HG03159 (cell line): ENCODE results near the gene NOD1.

ENCODE experiments used
- ATAC-seq: cut with Tn5 transposase; IDR thresholded peaks from one replicate; pipeline ENCODE4 v1.9.1; 2021; ENCODE audit warnings: mild to moderate bottlenecking, moderate library complexity; ENCODE audit not compliant: unreplicated experiment

Gene NOD1

DNA sequence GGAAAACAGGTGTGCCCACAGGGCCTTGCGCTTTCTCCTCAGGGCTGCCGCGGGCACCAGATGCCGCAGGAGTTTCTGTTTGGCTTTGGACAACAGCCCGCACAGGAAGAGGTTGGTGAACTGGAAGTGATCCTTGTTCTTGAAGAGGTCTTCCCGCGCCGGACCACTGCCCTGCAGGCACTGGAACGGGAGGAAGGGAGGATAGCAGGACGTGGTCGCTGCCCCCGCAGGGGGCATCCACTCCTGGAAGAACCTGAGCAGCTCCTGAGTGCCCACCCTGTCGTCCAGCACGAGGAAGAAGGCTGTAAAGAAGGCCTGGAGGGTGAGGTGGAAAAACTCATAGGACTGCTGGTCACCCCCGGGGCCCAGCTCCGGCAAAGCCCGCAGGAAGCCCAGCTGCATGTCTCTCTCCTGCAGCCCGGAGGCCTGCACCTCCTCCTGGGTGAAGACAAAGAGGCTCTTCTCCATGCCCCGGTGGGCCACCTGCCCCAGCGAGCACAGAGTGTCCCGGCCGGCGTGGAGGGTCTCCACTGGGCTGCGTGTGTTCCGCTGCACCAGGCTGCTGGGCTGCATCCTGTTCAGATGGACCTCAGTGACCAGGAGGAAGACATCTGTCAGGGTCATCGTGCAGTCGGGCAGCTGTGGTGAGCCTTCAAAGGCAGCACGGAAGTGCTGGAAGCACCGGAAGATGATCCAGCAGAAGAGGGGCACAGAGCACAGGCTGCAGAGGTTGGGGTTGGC is 26.9 kb downstream of the NOD1 start:
- ATAC-seq = no peak

DNA sequence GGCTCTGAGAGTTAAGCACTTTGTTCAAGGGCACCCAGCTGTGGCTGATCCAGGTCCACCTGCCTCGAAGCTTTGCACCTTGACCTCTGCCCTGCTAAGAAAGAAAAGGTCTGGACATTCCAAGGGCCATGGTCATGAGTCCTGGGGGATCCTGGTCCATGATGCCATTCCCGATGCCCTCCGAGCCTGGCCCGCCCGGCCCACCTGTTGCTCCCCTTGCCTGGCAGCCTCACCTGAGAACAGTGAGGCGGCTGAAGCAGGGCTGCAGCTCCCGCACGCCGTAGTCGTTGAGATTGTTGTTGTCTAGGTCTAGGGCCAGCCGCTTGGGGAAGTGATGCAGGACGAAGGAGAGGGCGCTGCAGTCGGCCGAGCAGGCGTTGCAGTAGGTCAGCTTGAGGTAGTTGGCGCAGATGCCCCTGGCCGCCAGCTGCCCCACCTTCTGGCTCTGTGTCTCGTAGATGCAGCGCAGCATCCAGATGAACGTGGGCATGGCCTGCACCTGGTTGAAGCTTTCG is 27.5 kb downstream of the NOD1 start:
- no peak for ATAC-seq

DNA sequence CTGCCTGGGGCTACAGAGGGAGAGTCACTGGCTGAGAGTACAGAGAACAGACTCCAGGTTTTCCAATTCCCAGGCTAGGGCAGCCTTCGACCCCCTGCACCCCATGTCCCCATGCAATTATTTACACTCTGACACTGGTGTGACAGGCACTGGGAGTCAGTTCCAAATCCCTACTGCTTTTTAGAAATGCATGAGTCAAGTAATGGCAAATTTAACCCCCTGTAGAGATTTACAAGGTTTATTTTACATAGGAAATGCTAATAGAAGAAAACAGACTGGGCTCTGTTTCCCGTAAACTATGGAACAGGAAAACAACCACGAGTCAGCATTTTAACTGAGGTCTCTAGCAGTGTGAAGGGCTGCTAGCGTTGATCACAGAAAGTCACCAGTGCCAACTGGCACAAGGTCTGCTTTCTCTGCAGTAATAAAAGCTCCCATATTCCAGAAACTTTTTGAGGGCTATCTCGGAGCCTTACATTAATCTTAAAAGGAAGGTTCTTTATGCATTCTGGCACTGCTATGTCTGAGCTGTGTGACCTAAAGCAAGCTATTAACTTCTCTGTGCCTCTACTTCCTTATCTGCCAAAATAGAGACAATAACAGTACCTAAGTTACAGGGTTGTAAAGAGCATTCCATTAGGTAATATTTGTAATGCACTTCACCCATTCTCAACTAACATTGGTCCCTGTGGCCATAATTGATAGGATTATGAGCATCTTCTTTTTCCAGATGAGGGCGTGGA is 28.2 kb downstream of the NOD1 start:
- no peak for ATAC-seq

DNA sequence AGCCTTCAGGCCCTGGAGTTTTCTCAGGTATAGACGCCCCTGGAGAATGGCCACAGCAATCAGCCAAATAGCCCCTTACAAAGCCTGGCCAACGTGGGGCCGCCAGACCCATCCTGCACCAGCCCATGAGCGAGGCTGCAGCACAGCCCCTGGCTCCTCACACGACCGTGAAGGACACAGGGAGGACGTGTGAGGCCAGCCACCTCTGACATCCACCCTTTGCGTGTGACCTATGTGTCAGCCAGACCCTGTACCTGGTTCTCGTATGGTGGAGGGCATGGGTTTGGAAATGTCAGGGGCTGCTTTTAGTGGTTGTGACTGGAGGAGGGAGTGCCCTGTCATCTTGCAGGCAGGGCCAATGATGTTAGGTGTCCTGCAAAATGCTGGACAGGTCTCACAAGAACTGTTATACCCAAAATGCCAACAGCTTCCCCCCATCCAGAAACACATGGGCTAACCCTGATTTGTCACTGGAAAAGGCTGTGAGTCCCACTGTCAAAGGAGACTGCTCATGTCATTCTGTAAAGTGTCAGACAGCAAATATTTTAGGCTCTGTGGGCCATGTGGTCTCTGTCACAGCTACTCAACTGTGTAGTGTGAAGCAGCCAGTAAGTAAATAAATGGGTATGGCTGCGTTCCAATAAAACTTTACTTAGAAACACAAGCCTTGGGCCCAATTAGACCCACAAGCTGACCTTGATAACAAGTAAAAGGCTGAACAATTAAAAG is 30.0 kb downstream of the NOD1 start:
- ATAC-seq = no peak

DNA sequence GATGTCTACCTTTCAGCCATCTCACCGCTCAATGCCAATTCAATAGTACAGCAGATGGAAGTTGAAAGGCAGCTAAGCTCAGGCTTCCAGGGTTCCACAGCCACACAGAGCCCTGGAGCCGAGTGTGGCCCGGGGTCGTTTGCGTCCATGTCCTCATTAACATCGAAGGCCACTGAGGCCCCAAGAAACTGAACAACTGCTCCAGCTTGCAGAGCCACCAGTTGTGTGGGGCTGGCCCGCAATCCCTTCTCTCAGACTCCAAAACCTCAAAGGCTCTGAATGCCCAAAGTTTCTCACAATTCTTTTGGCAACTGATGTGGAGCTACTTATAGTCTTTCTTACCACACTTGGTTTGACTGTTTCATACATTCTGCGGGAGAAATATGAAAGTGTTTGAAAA is 31.1 kb downstream of the NOD1 start:
- ATAC-seq = no peak

DNA sequence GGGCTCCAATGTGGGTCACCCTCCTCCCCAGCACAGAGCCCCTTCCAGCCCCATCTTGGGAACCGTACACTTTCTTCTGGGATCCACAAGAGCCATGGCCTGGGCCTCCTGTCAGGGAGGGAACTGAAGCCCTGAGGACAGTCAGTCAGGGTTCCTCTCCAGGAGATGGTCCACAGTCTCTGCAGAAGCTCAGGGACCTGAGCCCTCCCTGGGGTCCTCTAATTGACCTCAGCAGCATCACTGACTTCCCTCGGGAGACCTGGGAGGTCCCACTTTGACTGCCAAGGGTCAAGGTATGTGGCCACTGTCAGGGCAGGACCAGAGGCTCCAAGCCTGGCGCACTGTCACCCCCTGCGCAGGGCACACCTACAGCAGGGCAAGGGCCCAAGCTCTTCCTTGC is 32.3 kb downstream of the NOD1 start:
- ATAC-seq = no peak

DNA sequence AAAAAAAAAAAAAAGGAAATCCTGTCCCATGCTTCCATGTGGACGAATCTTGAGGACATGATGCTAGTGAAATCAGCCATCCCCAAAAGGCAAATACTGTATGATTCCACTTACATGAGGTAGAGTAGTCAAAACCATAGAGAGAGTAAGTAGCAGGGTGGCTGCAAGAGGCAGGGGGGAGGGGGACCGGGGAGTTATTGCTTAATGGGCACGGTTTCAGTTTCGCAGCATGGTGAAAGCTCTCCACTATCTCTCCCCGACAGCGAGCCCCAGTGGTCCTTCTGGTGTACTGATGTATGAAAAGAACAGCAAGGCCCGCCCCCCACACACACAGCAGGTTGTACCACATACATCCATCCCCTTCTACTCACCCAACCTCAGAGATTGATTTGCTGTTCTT is 32.8 kb downstream of the NOD1 start:
- peak; percentile 100 for ATAC-seq

DNA sequence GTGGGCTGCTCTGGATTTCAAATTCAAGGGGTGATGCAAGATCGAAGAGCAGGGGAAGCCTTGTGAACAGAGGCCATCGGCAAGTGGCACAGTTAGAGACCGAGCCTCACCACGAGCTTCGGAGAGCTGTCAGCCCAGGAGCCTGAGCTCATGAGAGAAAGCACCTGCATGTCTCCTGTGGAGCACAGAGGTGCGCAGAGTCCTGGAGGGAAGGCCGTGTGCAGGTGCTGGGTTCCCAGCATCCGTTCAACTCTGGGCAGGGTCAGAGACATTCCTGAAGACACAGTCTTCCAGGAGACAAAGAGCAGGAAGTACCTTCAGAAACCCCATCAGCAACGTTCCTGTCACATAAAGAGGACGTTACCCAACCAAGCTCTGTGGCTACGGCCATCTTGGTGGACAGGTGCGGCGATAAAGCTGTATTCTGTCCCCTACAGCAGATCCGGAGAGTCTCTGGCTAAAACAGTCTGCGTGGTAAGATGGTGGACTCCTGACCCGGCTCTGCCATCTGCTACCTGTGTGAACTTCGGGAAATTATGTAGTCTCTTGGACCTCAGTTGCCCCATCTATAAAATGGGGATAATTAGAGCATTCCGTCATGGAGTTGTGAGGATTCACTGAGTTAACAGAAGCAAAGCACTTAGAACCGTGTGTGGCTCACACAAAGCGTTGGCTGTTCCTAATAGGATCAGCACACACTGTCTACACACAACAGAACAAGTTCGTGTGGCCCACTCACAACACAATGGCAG is 40.6 kb downstream of the NOD1 start:
- no peak for ATAC-seq

DNA sequence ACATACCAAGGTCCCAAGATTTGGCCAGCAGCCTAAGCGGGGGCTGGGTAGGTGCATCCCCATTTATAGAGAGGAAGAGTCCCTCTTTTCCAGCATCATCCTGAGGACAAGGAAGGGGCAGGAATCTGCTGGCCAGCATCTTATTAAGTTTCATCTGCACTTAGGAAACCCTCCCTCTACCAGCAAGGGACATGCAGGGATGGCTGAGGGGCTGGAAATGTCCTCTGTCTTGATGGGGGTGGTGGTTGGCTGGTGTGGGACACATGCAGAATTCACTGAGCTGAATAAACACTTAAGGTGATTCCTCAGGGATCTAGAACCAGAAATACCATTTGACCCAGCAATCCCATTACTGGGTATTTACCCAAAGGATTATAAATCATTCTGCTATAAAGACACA is 42.1 kb downstream of the NOD1 start:
- no peak for ATAC-seq

DNA sequence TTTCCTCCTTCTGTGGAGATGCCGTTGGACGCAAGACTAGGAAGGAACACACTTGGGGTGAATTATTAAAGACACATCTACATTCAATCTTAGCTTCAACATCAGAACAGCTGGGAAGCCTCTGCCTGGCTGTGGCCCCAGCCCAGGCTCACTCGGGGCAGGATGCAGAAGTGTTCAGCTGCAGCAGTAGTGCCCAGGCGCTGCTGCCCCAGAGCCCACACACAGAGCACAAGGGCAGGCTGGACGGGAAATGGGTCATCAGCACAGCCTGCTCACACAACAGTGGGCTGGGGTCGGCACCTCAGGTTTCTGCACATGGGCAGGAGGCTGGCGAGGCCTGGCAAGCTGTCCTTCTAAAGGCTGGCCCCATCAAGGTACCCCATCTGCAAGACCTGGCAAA is 42.5 kb downstream of the NOD1 start:
- ATAC-seq = no peak

DNA sequence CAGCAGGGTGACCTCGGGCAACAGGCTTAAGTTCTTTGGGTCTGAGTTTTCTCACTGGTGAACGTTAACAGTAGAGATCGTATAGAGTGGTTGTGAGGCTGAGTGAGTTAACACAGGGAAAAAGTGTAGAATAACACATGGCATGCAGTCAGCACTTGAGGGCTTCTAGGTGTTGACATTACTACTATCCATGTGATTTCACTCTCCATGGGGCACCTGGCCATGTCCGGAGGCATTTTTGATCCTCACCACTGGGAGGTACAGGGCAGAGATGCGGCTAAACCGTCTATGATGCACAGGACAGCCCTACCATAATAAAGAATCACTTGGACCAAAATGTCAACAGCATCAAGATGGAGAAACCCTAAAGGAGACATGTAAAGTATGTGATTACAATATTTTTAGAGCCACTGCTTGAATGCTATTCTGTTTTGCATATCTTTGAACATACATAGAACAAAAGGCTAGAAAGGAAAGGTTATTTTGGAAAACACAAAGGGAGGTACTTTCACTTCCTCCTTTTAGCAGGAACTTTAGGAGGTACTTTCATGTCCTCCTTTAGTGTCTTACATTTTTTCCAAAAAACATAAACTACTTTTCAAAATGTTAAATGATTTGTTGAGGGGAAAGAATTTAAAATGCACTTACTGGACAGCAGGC is 44.3 kb downstream of the NOD1 start:
- ATAC-seq = no peak

DNA sequence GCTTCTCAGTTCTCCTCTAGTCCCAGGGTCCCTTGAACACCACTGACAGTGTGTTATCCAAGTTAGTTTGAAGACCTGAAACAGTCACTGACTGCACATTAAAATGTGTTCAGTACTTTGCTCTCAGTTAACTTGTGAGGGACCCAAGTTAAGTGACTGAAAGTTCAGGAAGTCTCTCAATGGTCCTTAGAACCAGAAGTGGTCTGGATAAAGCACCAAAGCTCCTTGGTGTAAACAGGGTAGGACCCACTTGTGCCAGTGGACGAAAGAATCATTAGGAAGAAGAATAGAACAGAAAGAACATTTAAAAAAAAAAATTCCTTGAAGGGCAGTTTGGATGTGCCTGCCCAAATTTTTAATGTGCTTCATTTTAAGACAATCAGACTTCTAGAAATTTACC is 45.1 kb downstream of the NOD1 start:
- no peak for ATAC-seq

DNA sequence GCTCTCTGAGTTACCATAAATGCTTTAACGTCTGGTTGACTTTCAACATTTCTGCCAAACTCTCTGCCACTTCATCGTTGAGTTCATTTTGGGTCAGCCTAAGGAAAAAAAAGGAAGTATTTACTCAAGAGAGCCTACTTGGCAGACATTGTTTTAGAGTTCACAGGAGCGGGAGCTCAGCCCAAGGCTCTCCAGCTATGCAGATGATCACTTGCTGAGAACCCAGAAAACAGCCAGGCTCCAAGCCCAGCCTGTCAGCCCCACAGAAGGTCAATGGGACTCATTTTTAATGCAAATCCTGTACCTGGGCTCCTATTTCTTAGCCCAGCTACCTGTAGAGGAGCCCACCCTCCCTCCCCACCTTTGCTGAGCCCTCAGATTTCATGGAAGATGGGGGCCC is 45.5 kb downstream of the NOD1 start:
- ATAC-seq = no peak

DNA sequence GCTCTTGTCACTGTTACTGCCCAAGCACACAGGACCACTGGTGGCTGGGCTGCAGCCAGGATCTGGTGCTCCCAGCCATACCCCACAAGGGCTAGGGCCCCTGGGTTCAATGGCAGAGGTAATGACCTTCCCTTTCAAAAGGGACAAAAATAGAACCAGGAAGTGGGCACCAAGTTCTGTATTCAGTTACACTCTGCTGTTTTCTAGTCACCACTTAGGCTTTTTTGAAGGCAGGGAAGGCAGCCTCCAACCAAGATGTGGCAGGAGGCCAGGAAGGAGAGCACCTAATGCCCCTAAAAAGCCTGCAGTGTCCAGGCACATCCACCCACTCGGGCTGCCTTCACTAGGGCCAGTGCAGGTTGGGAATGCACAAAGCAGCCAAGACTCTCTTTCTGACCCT is 47.8 kb downstream of the NOD1 start:
- ATAC-seq = no peak

DNA sequence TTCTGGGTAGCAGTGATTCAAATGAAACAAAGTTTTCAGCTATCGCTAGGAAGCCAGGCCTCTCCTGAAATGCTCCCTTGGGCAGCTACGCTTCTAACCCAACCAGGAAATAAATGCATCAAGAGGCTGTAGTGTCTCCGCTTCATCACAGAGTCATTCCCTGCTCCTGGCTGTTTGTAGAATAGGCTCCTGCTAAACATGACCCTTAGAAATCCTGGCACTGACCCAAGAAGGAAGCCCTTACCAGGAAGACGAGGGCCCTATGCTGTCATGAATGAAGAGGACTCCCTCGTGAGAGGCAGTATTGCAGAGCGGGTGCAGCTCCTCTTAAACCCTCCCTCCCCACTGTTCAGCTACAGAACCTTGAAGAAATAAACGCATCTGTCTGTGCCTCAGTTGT is 48.3 kb downstream of the NOD1 start:
- ATAC-seq = no peak

DNA sequence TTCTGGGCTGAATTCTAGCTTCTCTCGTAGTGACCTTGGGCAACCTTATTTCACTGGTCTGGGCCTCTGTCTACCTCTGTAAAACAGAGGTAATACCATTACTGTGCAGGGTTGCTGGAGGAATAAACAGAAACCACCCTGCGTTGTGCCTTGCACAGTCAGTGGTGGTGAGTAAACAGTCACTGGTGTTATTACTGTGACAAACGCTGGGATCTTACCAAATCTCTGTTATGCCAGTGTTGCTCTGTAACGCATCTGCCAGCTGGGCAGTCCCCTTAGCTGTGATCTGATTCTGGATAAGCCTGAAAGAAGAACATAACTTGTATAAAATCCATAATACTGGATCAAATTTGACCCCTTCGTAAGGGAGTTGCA is 49.4 kb downstream of the NOD1 start:
- no peak for ATAC-seq

DNA sequence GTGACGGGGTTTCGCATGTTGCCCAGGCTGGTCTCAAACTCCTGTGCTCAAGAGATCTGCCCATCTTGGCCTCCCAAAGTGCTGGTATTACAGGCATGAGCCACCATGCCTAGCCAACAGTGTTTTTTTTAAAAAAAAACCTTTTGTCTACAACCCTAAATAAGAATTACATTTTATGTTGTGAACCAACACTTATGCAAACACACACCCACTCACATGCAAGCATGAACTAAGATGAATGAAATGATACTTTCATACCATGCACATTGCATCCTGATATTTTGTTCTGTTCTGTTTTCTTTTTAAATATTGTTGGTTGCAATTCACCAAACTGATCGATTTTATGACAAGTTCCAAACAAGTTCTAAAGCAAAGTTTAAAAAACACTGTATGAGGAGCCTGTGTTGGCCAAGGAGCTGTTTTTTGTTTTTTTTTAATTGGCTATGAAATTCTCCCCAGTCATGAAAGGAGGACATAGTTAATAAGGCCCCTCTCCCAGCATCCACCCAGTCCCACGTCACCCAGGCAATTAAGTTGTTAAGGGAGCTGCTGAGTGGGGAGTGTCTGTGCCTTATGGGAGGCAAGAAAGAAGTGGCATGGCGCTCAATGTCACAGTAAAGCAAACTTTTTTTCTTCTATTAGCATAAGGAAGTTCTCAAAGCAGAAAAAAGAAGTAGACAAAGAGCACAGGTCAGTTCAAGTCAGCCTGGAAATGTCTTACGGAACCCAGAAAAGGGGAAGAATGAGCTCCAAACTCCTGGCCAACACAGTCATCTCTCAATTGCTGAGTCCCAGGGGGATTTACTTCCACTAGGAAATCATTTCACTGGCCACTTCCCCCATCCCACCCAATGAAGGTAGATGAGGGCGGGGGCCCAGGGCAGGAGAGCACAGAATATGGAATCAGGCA is 50.1 kb downstream of the NOD1 start:
- no peak for ATAC-seq

DNA sequence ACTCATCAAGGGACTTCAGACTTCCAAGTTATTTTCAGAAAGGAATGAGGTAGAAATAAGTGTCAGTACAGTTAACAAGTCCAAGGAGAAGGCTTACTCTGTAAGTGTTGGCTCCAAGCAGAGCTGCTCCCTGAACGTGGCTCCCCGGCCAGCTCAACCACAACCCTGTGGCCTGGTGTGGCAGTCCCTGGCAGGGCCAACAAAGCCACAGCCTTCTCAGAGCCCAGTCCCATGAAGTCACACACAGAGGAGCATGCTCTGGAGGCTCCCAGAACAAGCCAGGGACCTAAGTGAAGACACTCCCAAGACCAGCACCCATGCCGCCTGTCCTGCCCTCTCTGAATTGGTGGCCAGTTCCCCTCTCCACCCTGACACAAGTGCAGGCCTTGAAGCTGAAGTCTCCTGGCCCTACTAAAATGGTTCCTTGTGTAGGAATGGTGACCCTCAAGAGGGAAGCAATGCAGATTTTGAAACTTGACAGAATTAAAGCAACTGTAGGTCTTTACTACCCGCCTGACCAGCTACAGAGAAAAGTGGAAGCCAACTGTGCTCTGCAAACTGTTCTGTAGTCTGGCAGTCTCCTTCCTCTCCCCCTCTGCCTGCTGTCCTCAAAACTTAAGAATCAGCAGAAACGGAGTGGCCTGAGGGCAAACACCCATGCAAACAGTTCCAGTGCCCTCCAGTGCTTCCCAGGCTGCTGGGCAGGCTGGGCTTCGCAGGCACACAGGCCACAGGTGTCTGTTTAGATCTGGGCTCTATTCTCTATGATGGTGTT is 51.1 kb downstream of the NOD1 start:
- ATAC-seq = no peak

DNA sequence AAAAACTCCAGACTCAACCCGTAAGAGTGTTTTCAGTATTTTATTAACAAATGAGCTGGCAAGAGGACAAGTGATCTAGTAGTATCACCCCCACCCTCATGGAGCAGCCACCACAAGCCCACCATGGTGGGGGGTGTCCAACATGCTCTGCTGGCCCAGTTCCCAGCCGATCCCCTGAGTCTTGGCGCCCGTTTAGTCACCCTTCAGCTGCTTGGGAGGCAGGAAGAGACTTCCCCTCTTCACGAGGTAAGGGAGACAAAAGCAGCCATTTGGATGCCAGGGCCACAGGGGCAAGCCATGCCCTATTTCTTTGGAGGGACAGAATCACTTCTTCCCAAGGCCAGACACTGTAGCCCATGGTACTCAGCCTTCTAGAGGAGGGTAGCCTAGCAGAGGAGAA is 54.1 kb downstream of the NOD1 start:
- no peak for ATAC-seq
